ENCODE results near the gene KIAA1217. TPM values are rescaled to one million over a fixed set of nuclear protein-coding genes. Genes with fewer than 3 reads are reported as not detected.

The KIAA1217 gene
- polyA plus RNA-seq, 2 of the 4 experiments (the other 2 are of a cell fraction): 1.5 to 2.7 TPM

DNA sequence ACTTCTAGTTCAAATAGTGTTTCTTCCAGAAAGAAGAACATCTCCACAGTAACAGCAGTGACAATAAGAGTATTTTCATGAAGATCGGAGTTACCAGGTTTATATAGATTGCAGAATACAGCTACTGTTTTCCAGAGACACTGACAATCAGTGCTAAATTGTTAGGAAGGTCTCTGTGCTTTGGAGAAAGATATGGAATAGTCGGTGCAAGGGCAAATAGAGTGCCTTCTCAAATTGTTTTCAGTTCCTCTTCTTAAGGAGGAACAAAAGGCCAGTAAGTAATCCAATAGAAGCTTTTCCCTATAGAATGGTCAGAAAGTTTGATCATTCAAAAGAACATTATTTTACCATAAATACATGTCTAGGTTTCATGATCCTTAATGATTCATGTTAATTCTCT lies 2.6 kb upstream of the KIAA1217 start:
- H3K27ac ChIP-seq: no peak overlapping the region

GRCh38 chr10:24206926-24207325 lies 2.0 kb upstream of the KIAA1217 start:
- H3K27ac ChIP-seq: no peak overlapping the region
- no peak for DNase-seq (ENCODE audit: low read depth in 1 of 2, low spot score in 1 of 2)
- CTCF ChIA-PET: interaction anchor here (0.7 to 2.3 kb wide), 4 partner anchors 10 to 347 kb away, joined by 3 to 11 read pairs (median 4); no protein-coding TSS in a partner anchor
- no peak overlapping the region for H3K4me3 ChIP-seq
- no peak overlapping the region for H3K4me2 ChIP-seq
- TF ChIP-seq HEYL (CRISPR knock-in tag; IDR thresholded peaks at IDR 0.05) (no peak), MAFK (IDR thresholded peaks at IDR 0.05; ENCODE audit: partially characterized antibody) (no peak)
- POLR2A ChIA-PET: no interaction called here
- no peak for ATAC-seq
- H3K4me1 ChIP-seq: peaks cover 20% of the 10 kb centered on the region; the same call in 2 of the 3 replicates
- no peaks in the 10 kb centered on the region for H3K9me3 ChIP-seq
- WGBS (ENCODE audit: missing lambda C conversion rate): 76% methylated on average over 3 of the region's 3 CpGs
- no peak for FAIRE-seq

More for the DNA sequence above, 2.6 kb upstream of the KIAA1217 start:
- ChIA-PET CTCF (interaction anchor here (0.5 to 2.3 kb wide), 5 partner anchors 10 to 348 kb away, joined by 3 to 11 read pairs (median 3); no protein-coding TSS in a partner anchor), POLR2A (no interaction called here)
- H3K4me2 ChIP-seq: no peak overlapping the region
- no peak for TF ChIP-seq RFX5 (IDR thresholded peaks at IDR 0.05)
- TF ChIP-seq KDM1A (IDR thresholded peaks at IDR 0.05; ENCODE audit: low read depth): no peak
- TF ChIP-seq ZFP36 (IDR thresholded peaks at IDR 0.05; ENCODE audit: borderline replicate concordance, partially characterized antibody): no peak
- no peak for TF ChIP-seq MYC (IDR thresholded peaks at IDR 0.05; ENCODE audit: borderline replicate concordance, low read length)
- TF ChIP-seq JUN (IDR thresholded peaks at IDR 0.05): no peak
- TF ChIP-seq POLR2A (IDR thresholded peaks at IDR 0.05; ENCODE audit: low read length): no peak
- no peak for TF ChIP-seq PHF8 (IDR thresholded peaks at IDR 0.05; ENCODE audit: borderline replicate concordance, low read depth)
- no peak for TF ChIP-seq RAD21 (conservative IDR thresholded peaks at IDR 0.05 in 1 of 2, IDR thresholded peaks at IDR 0.05 in 1 of 2)
- no peak for TF ChIP-seq CBX2 (IDR thresholded peaks at IDR 0.05; ENCODE audit: borderline replicate concordance, low read depth)
- DNase-seq (ENCODE audit: low read depth in 1 of 2, low spot score in 1 of 2) (no peak), FAIRE-seq (no peak), ATAC-seq (no peak)
- no peaks in the 10 kb centered on the region for H3K9me3 ChIP-seq
- H3K4me3 ChIP-seq: no peak overlapping the region
- 74% methylated on average over 2 of the region's 2 CpGs for WGBS (ENCODE audit: missing lambda C conversion rate)
- H3K4me1 ChIP-seq: peaks cover 20% of the 10 kb centered on the region; the same call in 2 of the 3 replicates

DNA sequence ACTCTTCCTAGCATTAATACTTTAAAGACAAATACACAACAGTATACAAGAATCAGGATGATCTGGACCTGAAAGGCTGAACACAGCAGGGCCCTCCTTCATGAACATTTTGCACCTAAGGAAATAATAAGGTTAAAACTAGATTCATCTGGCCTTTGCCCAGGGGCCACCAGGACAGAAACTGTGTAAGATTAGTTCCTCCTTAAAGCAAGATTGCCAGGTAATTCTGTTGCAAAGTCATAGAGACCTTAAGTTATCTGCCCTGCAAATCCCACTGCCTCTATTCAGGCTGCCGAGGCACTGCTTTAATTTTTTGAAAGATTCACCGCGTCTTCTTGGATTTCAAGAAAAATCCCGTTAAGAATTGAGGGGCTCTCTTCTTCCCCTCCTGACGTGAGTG lies 1.6 kb upstream of the KIAA1217 start:
- ATAC-seq: no peak
- POLR2A ChIA-PET: no interaction called here
- TF ChIP-seq NFE2L2 (conservative IDR thresholded peaks at IDR 0.05; ENCODE audit: low read length) (no peak), CHD4 (IDR thresholded peaks at IDR 0.05; ENCODE audit: borderline replicate concordance) (no peak), POLR2A (IDR thresholded peaks at IDR 0.05; ENCODE audit: low read length) (no peak), HDAC2 (IDR thresholded peaks at IDR 0.05) (no peak)
- H3K4me1 ChIP-seq: peaks cover 20% of the 10 kb centered on the region; the same call in 2 of the 3 replicates
- H3K4me3 ChIP-seq: no peak overlapping the region
- no peak for FAIRE-seq
- no peaks in the 10 kb centered on the region for H3K9me3 ChIP-seq
- H3K27ac ChIP-seq: no peak overlapping the region
- CTCF ChIA-PET: interaction anchor here (0.6 to 2.7 kb wide), 4 partner anchors 11 to 902 kb away, joined by 3 to 11 read pairs (median 6); no protein-coding TSS in a partner anchor
- DNase-seq (ENCODE audit: low read depth in 1 of 2, low spot score in 1 of 2): no peak
- WGBS (ENCODE audit: missing lambda C conversion rate): 71% methylated on average over 5 of the region's 5 CpGs
- 0 out of 3 replicates have a peak overlapping the region, but pooled peaks have one; percentile 70 for H3K4me2 ChIP-seq

GRCh38 chr10:24207781-24208611 lies 942 bp upstream of the KIAA1217 start:
- FAIRE-seq (no peak), ATAC-seq (no peak), DNase-seq (ENCODE audit: low read depth in 1 of 2, low spot score in 1 of 2) (peak in 1 of 2 experiments; percentile 10)
- peak overlapping the region; percentile 70 for H3K4me2 ChIP-seq
- no peak overlapping the region for H3K27ac ChIP-seq
- H3K4me3 ChIP-seq: no peak overlapping the region
- TF ChIP-seq SMC3 (IDR thresholded peaks at IDR 0.05) (no peak), MYC (IDR thresholded peaks at IDR 0.05; ENCODE audit: borderline replicate concordance, low read length) (no peak), JUNB (IDR thresholded peaks at IDR 0.05) (no peak), ZNF302 (CRISPR knock-in tag; IDR thresholded peaks at IDR 0.05) (no peak), NR3C1 (IDR thresholded peaks at IDR 0.05) (no peak)
- TF ChIP-seq, protein P1, sequence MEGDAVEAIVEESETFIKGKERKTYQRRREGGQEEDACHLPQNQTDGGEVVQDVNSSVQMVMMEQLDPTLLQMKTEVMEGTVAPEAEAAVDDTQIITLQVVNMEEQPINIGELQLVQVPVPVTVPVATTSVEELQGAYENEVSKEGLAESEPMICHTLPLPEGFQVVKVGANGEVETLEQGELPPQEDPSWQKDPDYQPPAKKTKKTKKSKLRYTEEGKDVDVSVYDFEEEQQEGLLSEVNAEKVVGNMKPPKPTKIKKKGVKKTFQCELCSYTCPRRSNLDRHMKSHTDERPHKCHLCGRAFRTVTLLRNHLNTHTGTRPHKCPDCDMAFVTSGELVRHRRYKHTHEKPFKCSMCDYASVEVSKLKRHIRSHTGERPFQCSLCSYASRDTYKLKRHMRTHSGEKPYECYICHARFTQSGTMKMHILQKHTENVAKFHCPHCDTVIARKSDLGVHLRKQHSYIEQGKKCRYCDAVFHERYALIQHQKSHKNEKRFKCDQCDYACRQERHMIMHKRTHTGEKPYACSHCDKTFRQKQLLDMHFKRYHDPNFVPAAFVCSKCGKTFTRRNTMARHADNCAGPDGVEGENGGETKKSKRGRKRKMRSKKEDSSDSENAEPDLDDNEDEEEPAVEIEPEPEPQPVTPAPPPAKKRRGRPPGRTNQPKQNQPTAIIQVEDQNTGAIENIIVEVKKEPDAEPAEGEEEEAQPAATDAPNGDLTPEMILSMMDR (IDR thresholded peaks at IDR 0.05): no peak
- ChIA-PET POLR2A (no interaction called here), CTCF (interaction anchor here (0.6 to 2.7 kb wide), 2 partner anchors 12 to 902 kb away, joined by 3 to 10 read pairs; no protein-coding TSS in a partner anchor)
- H3K9me3 ChIP-seq: no peaks in the 10 kb centered on the region
- peaks cover 20% of the 10 kb centered on the region; the same call in 2 of the 3 replicates for H3K4me1 ChIP-seq
- WGBS (ENCODE audit: missing lambda C conversion rate): 66% methylated on average over 13 of the region's 13 CpGs
